ENCODE results near the gene HEBP2.

Gene HEBP2

DNA sequence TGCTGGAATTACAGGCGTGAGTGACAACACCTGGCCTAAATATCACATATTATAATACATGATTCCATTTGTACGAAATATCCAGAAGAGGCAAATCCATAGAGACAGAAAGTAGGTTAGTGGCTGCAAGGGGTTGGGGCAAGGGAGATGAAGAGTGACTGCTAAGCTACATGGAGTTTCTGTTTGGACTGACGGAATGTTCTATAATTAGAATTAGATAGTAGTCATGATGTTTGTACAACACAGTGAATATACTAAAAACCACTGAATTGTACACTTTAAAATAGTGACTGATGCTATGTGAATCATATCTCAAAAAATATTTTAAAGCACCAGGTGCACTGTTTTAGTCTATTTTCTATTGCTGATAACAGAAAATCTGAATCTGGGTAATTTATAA, 3.7 kb upstream of the HEBP2 start:
- TF ChIP-seq, protein P1, sequence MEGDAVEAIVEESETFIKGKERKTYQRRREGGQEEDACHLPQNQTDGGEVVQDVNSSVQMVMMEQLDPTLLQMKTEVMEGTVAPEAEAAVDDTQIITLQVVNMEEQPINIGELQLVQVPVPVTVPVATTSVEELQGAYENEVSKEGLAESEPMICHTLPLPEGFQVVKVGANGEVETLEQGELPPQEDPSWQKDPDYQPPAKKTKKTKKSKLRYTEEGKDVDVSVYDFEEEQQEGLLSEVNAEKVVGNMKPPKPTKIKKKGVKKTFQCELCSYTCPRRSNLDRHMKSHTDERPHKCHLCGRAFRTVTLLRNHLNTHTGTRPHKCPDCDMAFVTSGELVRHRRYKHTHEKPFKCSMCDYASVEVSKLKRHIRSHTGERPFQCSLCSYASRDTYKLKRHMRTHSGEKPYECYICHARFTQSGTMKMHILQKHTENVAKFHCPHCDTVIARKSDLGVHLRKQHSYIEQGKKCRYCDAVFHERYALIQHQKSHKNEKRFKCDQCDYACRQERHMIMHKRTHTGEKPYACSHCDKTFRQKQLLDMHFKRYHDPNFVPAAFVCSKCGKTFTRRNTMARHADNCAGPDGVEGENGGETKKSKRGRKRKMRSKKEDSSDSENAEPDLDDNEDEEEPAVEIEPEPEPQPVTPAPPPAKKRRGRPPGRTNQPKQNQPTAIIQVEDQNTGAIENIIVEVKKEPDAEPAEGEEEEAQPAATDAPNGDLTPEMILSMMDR (conservative IDR thresholded peaks at IDR 0.05; ENCODE audit: low read depth, low read length) = no peak
- Histone ChIP-seq H3K36me3 (ENCODE audit: insufficient read depth) (no peaks in the 10 kb centered on the region), H3K27ac (no peak overlapping the region), H3K79me2 (ENCODE audit: insufficient read depth, low read depth) (no peaks in the 10 kb centered on the region), H4K20me1 (ENCODE audit: insufficient read depth) (no peaks in the 10 kb centered on the region), H3K4me2 (no peak overlapping the region), H3K9ac (no peak overlapping the region), H2AFZ (ENCODE audit: low read depth) (no peak overlapping the region), H3K4me1 (ENCODE audit: low read depth, poor library complexity, severe bottlenecking) (peaks cover 5% of the 10 kb centered on the region), H3K4me3 (IDR thresholded peaks at IDR 0.05; ENCODE audit: insufficient read depth, low read depth, low read length) (no peak overlapping the region), H3K27me3 (ENCODE audit: insufficient read depth, low read depth) (no peaks in the 10 kb centered on the region)

DNA sequence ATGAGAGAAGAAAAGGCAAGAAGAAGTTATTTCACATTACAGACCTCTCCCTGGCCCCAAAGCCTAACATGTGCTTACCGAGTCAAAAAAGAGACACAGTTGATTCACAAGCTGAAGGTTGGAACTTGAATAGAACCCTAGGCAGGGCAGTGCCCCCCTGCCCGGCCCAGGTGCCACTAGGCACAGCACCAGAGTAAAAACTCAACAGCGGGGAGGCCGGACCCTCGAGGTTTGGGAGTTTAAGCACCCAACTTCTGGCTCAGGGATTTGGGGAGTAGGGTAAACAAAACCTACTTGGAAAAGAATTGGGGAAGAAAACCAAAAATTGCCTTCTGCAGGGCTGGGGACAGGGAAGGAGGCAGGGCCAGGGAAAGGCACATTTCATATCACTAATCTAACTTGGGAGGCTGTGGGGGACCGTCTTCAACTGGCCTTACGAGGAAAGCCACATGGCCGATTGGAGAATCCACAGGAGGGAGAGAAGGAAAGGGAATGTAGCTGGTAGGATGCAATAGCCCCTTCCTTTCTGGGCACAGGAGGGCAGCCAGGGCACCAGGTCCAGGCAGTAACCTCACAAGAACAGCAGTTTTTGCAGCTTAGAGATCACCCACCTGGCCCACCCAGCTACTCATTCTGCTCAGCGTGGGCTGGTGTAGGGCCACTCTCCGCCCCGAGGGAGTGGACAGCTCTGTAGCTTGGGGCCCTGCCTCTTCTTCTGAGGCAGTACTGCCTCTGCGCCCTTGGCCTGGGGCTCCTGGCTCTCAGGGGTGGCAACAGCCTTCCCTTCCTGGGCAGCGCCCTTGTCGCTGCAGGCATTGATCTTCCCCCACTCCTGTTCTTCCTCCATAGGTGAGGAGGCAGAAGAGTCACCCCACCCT, 1.8 kb upstream of the HEBP2 start:
- no peak overlapping the region for H3K27ac ChIP-seq
- H3K79me2 ChIP-seq (ENCODE audit: insufficient read depth, low read depth) = no peaks in the 10 kb centered on the region
- H4K20me1 ChIP-seq (ENCODE audit: insufficient read depth) = no peaks in the 10 kb centered on the region
- TF ChIP-seq, protein P1 (conservative IDR thresholded peaks at IDR 0.05; ENCODE audit: low read depth, low read length) = no peak
- no peak overlapping the region for H2AFZ ChIP-seq (ENCODE audit: low read depth)
- no peak overlapping the region for H3K4me3 ChIP-seq (IDR thresholded peaks at IDR 0.05; ENCODE audit: insufficient read depth, low read depth, low read length)
- no peak overlapping the region for H3K4me2 ChIP-seq
- peaks cover 9% of the 10 kb centered on the region for H3K4me1 ChIP-seq (ENCODE audit: low read depth, poor library complexity, severe bottlenecking)
- H3K27me3 ChIP-seq (ENCODE audit: insufficient read depth, low read depth) = no peaks in the 10 kb centered on the region
- H3K9ac ChIP-seq = no peak overlapping the region
- no peaks in the 10 kb centered on the region for H3K36me3 ChIP-seq (ENCODE audit: insufficient read depth)

GRCh38 chr6:138402838-138403187, 1.2 kb upstream of the HEBP2 start:
- Histone ChIP-seq H3K4me3 (IDR thresholded peaks at IDR 0.05; ENCODE audit: insufficient read depth, low read depth, low read length) (no peak overlapping the region), H3K27me3 (ENCODE audit: insufficient read depth, low read depth) (no peaks in the 10 kb centered on the region), H3K79me2 (ENCODE audit: insufficient read depth, low read depth) (no peaks in the 10 kb centered on the region), H3K27ac (0 out of 2 replicates have a peak overlapping the region, but pooled peaks have one; percentile 76), H3K9ac (peak overlapping the region; percentile 86; the same call in 1 of the 2 replicates), H2AFZ (ENCODE audit: low read depth) (peak overlapping the region; percentile 100; the same call in 1 of the 2 replicates), H4K20me1 (ENCODE audit: insufficient read depth) (no peaks in the 10 kb centered on the region), H3K36me3 (ENCODE audit: insufficient read depth) (no peaks in the 10 kb centered on the region), H3K4me1 (ENCODE audit: low read depth, poor library complexity, severe bottlenecking) (peaks cover 9% of the 10 kb centered on the region), H3K4me2 (peak overlapping the region; percentile 88; the same call in 1 of the 2 replicates)
- TF ChIP-seq, protein P1 (conservative IDR thresholded peaks at IDR 0.05; ENCODE audit: low read depth, low read length) = no peak

- no peaks in the 10 kb centered on the region for H3K27me3 ChIP-seq (ENCODE audit: insufficient read depth, low read depth)
- H3K27ac ChIP-seq = peak overlapping the region; percentile 76
- H3K4me1 ChIP-seq (ENCODE audit: low read depth, poor library complexity, severe bottlenecking) = peaks cover 9% of the 10 kb centered on the region
- TF ChIP-seq, protein P1 (conservative IDR thresholded peaks at IDR 0.05; ENCODE audit: low read depth, low read length) = 0 out of 2 replicates have a peak, but pooled peaks have one; percentile 20
- H3K4me2 ChIP-seq = peak overlapping the region; percentile 88
- H3K4me3 ChIP-seq (IDR thresholded peaks at IDR 0.05; ENCODE audit: insufficient read depth, low read depth, low read length) = no peak overlapping the region
- no peaks in the 10 kb centered on the region for H3K36me3 ChIP-seq (ENCODE audit: insufficient read depth)
- H4K20me1 ChIP-seq (ENCODE audit: insufficient read depth) = no peaks in the 10 kb centered on the region
- H3K9ac ChIP-seq = peak overlapping the region; percentile 86
- H2AFZ ChIP-seq (ENCODE audit: low read depth) = peak overlapping the region; percentile 100
- no peaks in the 10 kb centered on the region for H3K79me2 ChIP-seq (ENCODE audit: insufficient read depth, low read depth)
Measured at GRCh38 chr6:138403324-138403800, 661 bp upstream of the HEBP2 start.
